Fibroblast of lung (primary cell): Measurements from ENCODE around the gene ULK3.

Experiments
- EZH2 ChIP-seq: IDR thresholded peaks from 2 replicates; pipeline ENCODE4 v1.5.1; 2012; ENCODE audit warnings: low read length, control low read depth, mild to moderate bottlenecking; ENCODE audit errors: missing control alignments
- TF ChIP-seq, protein P1 (sequence below), 2 donors: IDR thresholded peaks in 1 of 2; conservative IDR thresholded peaks in 1 of 2; 1 replicate in 1 of 2; 2 replicates in 1 of 2; pipeline ENCODE4 v1.5.1; 2011 to 2012; ENCODE audit warnings: low read length in 2 of 2, control low read depth in 1 of 2, inconsistent platforms in 1 of 2, low read depth in 1 of 2, mild to moderate bottlenecking in 1 of 2

DNA sequence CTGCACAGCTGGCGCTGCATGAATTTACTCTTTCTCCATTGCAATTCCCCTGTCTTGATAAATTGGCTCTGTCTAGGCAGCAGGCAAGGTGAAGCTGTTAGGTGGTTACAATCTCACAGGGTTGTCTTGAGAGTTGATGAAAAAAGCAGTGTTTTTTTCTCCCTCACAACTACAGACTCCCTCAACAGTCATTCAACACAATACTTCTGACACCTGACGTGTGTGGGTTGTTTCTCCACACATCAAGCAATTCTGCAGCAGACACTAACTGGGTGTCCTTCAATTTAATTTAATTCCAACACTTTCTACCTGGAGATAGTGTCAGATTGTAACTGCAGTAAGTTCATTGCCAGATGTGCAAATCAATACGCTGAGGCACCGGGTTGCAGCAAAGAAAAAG, 35.3 kb upstream of the ULK3 start:
- TF ChIP-seq, protein P1, sequence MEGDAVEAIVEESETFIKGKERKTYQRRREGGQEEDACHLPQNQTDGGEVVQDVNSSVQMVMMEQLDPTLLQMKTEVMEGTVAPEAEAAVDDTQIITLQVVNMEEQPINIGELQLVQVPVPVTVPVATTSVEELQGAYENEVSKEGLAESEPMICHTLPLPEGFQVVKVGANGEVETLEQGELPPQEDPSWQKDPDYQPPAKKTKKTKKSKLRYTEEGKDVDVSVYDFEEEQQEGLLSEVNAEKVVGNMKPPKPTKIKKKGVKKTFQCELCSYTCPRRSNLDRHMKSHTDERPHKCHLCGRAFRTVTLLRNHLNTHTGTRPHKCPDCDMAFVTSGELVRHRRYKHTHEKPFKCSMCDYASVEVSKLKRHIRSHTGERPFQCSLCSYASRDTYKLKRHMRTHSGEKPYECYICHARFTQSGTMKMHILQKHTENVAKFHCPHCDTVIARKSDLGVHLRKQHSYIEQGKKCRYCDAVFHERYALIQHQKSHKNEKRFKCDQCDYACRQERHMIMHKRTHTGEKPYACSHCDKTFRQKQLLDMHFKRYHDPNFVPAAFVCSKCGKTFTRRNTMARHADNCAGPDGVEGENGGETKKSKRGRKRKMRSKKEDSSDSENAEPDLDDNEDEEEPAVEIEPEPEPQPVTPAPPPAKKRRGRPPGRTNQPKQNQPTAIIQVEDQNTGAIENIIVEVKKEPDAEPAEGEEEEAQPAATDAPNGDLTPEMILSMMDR (conservative IDR thresholded peaks at IDR 0.05 in 1 of 2, IDR thresholded peaks at IDR 0.05 in 1 of 2; ENCODE audit: low read depth in 1 of 2, low read length in 2 of 2) = no peak
- TF ChIP-seq EZH2 = no peak
